ENCODE results near the gene WASF2.
"Not testable (repeated sequence)": the region's sequence is repeated elsewhere in the genome, so short reads cannot be mapped to it uniquely, and the experiment has no call there.

WASF2 gene

DNA sequence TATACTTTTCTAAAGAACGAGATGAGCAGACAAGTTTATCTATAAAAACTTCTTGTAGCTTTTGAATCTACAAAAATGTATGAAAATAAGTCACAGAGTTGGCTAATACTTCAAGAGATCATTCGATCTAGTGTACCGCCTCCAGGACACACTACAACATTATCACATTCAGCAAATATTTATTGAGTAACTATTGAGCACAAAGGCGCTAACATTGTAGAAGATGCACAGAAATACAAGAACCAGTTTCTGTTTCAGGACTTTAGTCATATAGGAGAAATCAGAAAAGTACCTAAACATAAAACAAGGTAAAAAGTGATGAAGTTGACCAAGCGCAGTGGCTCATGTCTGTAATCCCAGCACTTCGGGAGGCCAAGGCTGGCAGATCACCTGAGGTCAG lies 20.6 kb downstream of the WASF2 start:
- no peak for DNase-seq (ENCODE audit: extremely low read depth, low read depth)
- H3K4me3 ChIP-seq (replicated peaks; ENCODE audit: low read depth, low read length), result no peak overlapping the region
- TF ChIP-seq, protein P1, sequence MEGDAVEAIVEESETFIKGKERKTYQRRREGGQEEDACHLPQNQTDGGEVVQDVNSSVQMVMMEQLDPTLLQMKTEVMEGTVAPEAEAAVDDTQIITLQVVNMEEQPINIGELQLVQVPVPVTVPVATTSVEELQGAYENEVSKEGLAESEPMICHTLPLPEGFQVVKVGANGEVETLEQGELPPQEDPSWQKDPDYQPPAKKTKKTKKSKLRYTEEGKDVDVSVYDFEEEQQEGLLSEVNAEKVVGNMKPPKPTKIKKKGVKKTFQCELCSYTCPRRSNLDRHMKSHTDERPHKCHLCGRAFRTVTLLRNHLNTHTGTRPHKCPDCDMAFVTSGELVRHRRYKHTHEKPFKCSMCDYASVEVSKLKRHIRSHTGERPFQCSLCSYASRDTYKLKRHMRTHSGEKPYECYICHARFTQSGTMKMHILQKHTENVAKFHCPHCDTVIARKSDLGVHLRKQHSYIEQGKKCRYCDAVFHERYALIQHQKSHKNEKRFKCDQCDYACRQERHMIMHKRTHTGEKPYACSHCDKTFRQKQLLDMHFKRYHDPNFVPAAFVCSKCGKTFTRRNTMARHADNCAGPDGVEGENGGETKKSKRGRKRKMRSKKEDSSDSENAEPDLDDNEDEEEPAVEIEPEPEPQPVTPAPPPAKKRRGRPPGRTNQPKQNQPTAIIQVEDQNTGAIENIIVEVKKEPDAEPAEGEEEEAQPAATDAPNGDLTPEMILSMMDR (IDR thresholded peaks at IDR 0.05; ENCODE audit: low read depth, low read length, missing control alignments), result no peak

- H3K4me3 ChIP-seq (replicated peaks; ENCODE audit: low read depth, low read length), result not testable (repeated sequence)
These were observed 21.6 kb downstream of the WASF2 start for GRCh38 chr1:27468378-27468777.

GRCh38 chr1:27464926-27465647 lies 24.9 kb downstream of the WASF2 start:
- H3K4me3 ChIP-seq (replicated peaks; ENCODE audit: low read depth, low read length), result no peak overlapping the region
- TF ChIP-seq, protein P1 (IDR thresholded peaks at IDR 0.05; ENCODE audit: low read depth, low read length, missing control alignments), result no peak
- DNase-seq (ENCODE audit: extremely low read depth, low read depth), result no peak

More at GRCh38 chr1:27468378-27468777, 21.6 kb downstream of the WASF2 start:
- not testable (repeated sequence) for DNase-seq (ENCODE audit: extremely low read depth, low read depth)

DNA sequence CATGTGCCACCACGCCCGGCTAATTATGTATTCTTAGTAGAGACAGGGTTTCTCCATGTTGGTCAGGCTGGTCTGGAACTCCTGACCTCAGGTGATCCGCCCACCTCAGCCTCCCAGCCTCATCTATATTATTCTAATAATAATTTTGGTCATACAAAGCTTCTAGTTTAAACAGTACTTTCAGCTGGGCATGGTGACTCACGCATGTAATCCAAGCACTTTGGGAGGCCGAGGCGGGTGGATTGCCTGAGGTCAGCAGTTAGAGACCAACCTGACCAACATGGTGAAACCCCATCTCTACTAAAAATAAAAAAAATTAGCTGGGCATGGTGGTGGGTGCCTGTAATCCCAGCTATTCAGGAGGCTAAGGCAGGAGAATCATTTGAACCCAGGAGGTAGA lies 26.1 kb downstream of the WASF2 start:
- not testable (repeated sequence) for DNase-seq (ENCODE audit: extremely low read depth, low read depth); H3K4me3 ChIP-seq (replicated peaks; ENCODE audit: low read depth, low read length)

GRCh38 chr1:27458521-27458920 lies 31.4 kb downstream of the WASF2 start:
- H3K4me3 ChIP-seq (replicated peaks; ENCODE audit: low read depth, low read length); DNase-seq (ENCODE audit: extremely low read depth, low read depth): not testable (repeated sequence)

GRCh38 chr1:27455139-27455811 lies 34.7 kb downstream of the WASF2 start:
- TF ChIP-seq, protein P1 (IDR thresholded peaks at IDR 0.05; ENCODE audit: low read depth, low read length, missing control alignments), result no peak
- no peak for DNase-seq (ENCODE audit: extremely low read depth, low read depth)
- no peak overlapping the region for H3K4me3 ChIP-seq (replicated peaks; ENCODE audit: low read depth, low read length)

GRCh38 chr1:27454610-27455009 lies 35.4 kb downstream of the WASF2 start:
- TF ChIP-seq, protein P1 (IDR thresholded peaks at IDR 0.05; ENCODE audit: low read depth, low read length, missing control alignments), result no peak
- H3K4me3 ChIP-seq (replicated peaks; ENCODE audit: low read depth, low read length), result no peak overlapping the region

DNA sequence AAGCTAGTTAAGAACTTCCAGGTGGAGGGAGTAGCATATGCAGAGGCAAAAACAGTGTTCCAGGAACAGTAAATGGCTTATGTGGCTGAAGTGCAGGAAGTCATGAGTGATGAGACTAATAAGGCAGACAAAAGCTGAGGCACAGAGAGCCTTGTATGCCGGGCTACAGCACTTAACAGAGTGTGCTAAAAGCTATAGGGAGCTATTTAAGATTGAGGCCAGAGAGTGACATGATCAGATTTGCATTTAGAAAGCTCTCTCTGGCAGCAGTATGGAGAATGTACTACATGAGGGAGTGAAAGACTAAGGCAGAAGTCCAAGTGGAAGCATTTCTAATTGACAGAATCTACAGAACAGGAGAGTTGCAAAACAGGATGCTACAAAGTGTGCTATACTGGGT lies 38.6 kb downstream of the WASF2 start:
- DNase-seq (ENCODE audit: extremely low read depth, low read depth), result no peak
- TF ChIP-seq, protein P1 (IDR thresholded peaks at IDR 0.05; ENCODE audit: low read depth, low read length, missing control alignments), result no peak
- no peak overlapping the region for H3K4me3 ChIP-seq (replicated peaks; ENCODE audit: low read depth, low read length)

More at GRCh38 chr1:27454610-27455009, 35.4 kb downstream of the WASF2 start:
- DNase-seq (ENCODE audit: extremely low read depth, low read depth), result no peak
